HepG2 (cell line): ENCODE data around the gene SYTL2. TPM values are rescaled to one million over a fixed set of nuclear protein-coding genes. Genes with fewer than 3 reads are reported as not detected.

ENCODE experiments used
- ARID5B ChIP-seq: IDR thresholded peaks from 2 replicates; pipeline ENCODE4 v1.4.0; 2020; ENCODE audit warnings: mild to moderate bottlenecking, missing genetic modification reagents
- DRAP1 ChIP-seq: IDR thresholded peaks from 2 replicates; pipeline ENCODE4 v1.6.1; 2016; ENCODE audit warnings: missing genetic modification reagents, missing compliant biosample characterization
- EED ChIP-seq: sonication (generic); formaldehyde crosslinking; IDR thresholded peaks from 2 replicates; pipeline ENCODE4 v1.5.0; 2020; ENCODE audit warnings: mild to moderate bottlenecking, missing genetic modification reagents
- KDM5A ChIP-seq: fragments of 200-600 bp; sonication (generic); IDR thresholded peaks from 2 replicates; pipeline ENCODE4 v1.7.0; 2018; ENCODE audit warnings: antibody characterized with exemption, mild to moderate bottlenecking, low read length, borderline replicate concordance
- PCBP2 ChIP-seq: fragments of 200-400 bp; formaldehyde crosslinking; optimal IDR thresholded peaks from 2 replicates; pipeline ENCODE3; 2018; ENCODE audit warnings: low read length, low read depth; ENCODE audit not compliant: poor library complexity, severe bottlenecking
- RARA ChIP-seq: IDR thresholded peaks from 2 replicates; pipeline ENCODE4 v1.6.1; 2016; ENCODE audit warnings: missing genetic modification reagents, missing compliant biosample characterization
- TIGD3 ChIP-seq: sonication (generic); formaldehyde crosslinking; IDR thresholded peaks from 2 replicates; pipeline ENCODE4 v1.5.1; 2020; ENCODE audit warnings: mild to moderate bottlenecking, missing genetic modification reagents, borderline replicate concordance
- WIZ ChIP-seq: sonication (generic); formaldehyde crosslinking; IDR thresholded peaks from 2 replicates; pipeline ENCODE4 v1.5.1; 2020; ENCODE audit warnings: mild to moderate bottlenecking, missing genetic modification reagents
- ZMYM4 ChIP-seq: sonication (generic); formaldehyde crosslinking; IDR thresholded peaks from 2 replicates; pipeline ENCODE4 v1.8.1; 2023; ENCODE audit warnings: mild to moderate bottlenecking, missing genetic modification reagents
- ZNF20 ChIP-seq: sonication (generic); formaldehyde crosslinking; IDR thresholded peaks from 2 replicates; pipeline ENCODE4 v1.4.0; 2020; ENCODE audit warnings: mild to moderate bottlenecking, moderate library complexity, missing genetic modification reagents
- ZNF234 ChIP-seq: sonication (generic); formaldehyde crosslinking; conservative IDR thresholded peaks from 2 replicates; pipeline ENCODE4 v1.5.1; 2020; ENCODE audit warnings: mild to moderate bottlenecking, missing genetic modification reagents
- ZNF576 ChIP-seq: sonication (generic); formaldehyde crosslinking; IDR thresholded peaks from 2 replicates; pipeline ENCODE4 v1.4.0; 2020; ENCODE audit warnings: mild to moderate bottlenecking, missing genetic modification reagents
- ZNF577 ChIP-seq: sonication (generic); formaldehyde crosslinking; IDR thresholded peaks from 2 replicates; pipeline ENCODE4 v1.4.0; 2020; ENCODE audit warnings: mild to moderate bottlenecking, low read depth, missing genetic modification reagents, borderline replicate concordance
- ZNF724P ChIP-seq: sonication (generic); formaldehyde crosslinking; IDR thresholded peaks from 2 replicates; pipeline ENCODE4 v1.8.0; 2022; ENCODE audit warnings: missing genetic modification reagents, borderline replicate concordance
- ZNF770 ChIP-seq: sonication (generic); formaldehyde crosslinking; IDR thresholded peaks from 2 replicates; pipeline ENCODE4 v1.5.0; 2020; ENCODE audit warnings: mild to moderate bottlenecking, missing genetic modification reagents
- polyA plus RNA-seq, 8 experiments: library from polyadenylated mRNA; depleted of rRNA in 3 of 8; stranded (reverse) in 7 of 8; unstranded in 1 of 8; fragments of >200 nt; fragmentation: Illumina TruSeq in 4 of 8; extraction: Trizol in 4 of 8; gene quantifications; 2 replicates each; pipeline versions ENCODE4 v1.2.1 to v1.2.3, GENCODE V29; 2011 to 2016; ENCODE audit warnings: low read depth in 4 of 8, missing spikeins in 1 of 8, mixed read lengths in 1 of 8; ENCODE audit not compliant: insufficient read depth in 1 of 8
- total RNA-seq, 5 experiments: library from RNA; depleted of rRNA; stranded (reverse); fragments of >200 nt; fragmentation: Illumina TruSeq; extraction: Trizol; gene quantifications; 2 replicates each; pipeline ENCODE4 v1.2.3, GENCODE V29; 2016; ENCODE audit warnings: low read depth in 1 of 5
- TF ChIP-seq, protein P1 (sequence below): sonication (generic); formaldehyde crosslinking; IDR thresholded peaks from 2 replicates; pipeline ENCODE4 v1.4.0; 2020; ENCODE audit warnings: missing genetic modification reagents

The SYTL2 gene
- total and polyA plus RNA-seq, 2 of the 13 experiments (the other 11 are each of a cell fraction or from before 2014, with no cell fraction given): 0.77 to 0.90 TPM

- TF ChIP-seq ZNF576 (CRISPR knock-in tag) (0 out of 2 replicates have a peak, but pooled peaks have one; percentile 44), ZNF20 (CRISPR knock-in tag) (0 out of 2 replicates have a peak, but pooled peaks have one; percentile 83), TIGD3 (CRISPR knock-in tag) (no peak), ZNF234 (CRISPR knock-in tag) (peak; percentile 69; the same call in 1 of the 2 replicates), ZMYM4 (CRISPR knock-in tag) (peak; percentile 93), ZNF724P (CRISPR knock-in tag) (peak; percentile 23; the same call in 1 of the 2 replicates), ZNF770 (CRISPR knock-in tag) (peak; percentile 31; the same call in 1 of the 2 replicates), ARID5B (CRISPR knock-in tag) (peak; percentile 40; the same call in 1 of the 2 replicates), WIZ (CRISPR knock-in tag) (peak; percentile 73; the same call in 1 of the 2 replicates), EED (0 out of 2 replicates have a peak, but pooled peaks have one; percentile 7), KDM5A (peak; percentile 48; the same call in 1 of the 2 replicates), RARA (0 out of 2 replicates have a peak, but pooled peaks have one; percentile 19), ZNF577 (CRISPR knock-in tag) (peak; percentile 71; the same call in 1 of the 2 replicates), PCBP2 (no peak), DRAP1 (CRISPR knock-in tag) (peak; percentile 76)
- TF ChIP-seq, protein P1, sequence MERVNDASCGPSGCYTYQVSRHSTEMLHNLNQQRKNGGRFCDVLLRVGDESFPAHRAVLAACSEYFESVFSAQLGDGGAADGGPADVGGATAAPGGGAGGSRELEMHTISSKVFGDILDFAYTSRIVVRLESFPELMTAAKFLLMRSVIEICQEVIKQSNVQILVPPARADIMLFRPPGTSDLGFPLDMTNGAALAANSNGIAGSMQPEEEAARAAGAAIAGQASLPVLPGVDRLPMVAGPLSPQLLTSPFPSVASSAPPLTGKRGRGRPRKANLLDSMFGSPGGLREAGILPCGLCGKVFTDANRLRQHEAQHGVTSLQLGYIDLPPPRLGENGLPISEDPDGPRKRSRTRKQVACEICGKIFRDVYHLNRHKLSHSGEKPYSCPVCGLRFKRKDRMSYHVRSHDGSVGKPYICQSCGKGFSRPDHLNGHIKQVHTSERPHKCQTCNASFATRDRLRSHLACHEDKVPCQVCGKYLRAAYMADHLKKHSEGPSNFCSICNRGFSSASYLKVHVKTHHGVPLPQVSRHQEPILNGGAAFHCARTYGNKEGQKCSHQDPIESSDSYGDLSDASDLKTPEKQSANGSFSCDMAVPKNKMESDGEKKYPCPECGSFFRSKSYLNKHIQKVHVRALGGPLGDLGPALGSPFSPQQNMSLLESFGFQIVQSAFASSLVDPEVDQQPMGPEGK (CRISPR knock-in tag): peak; percentile 51; the same call in 1 of the 2 replicates
Measured at GRCh38 chr11:85664615-85665481, 146.1 kb downstream of the SYTL2 start, which contains the start of gene CREBZF (continued).
